Measurements from ENCODE around the gene CNTNAP5. TPM values are rescaled to one million over a fixed set of nuclear protein-coding genes. Genes with fewer than 3 reads are reported as not detected.

Gene CNTNAP5
- total RNA-seq, 1 donor from 2014 or later: not detected

DNA sequence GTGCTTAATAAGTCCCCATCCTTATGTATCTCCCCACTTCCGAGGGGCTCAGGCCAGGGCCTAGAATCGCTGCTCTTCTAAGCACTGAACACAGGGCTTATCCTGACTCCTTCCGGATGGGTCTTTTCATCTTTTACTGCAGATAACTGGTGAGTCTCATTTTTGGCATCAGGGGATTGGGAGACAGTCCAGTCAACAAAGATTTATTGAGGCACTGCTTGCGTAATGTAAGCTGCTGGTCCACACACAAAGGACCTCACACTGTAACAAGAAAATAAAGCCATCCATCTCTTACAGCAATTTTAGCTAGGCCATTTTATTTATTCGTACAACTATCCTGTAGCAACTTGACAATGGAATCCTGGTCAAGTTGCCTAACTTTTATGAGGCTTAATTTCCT lies 600.5 kb downstream of the CNTNAP5 start:
- no peak for TF ChIP-seq CTCF (IDR thresholded peaks at IDR 0.05; ENCODE audit: insufficient read depth, low read length, severe bottlenecking)
- DNase-seq (ENCODE audit: low read depth) (no peak), FAIRE-seq (no peak)
- Histone ChIP-seq H3K27me3 (ENCODE audit: control insufficient read depth, insufficient read depth, low read length) (no peaks in the 10 kb centered on the region), H3K4me3 (ENCODE audit: low read depth, low read length) (no peak overlapping the region), H3K36me3 (ENCODE audit: control insufficient read depth, insufficient read depth, low read length) (no peaks in the 10 kb centered on the region)

- FAIRE-seq (no peak), DNase-seq (ENCODE audit: low read depth) (no peak)
- Histone ChIP-seq H3K4me3 (ENCODE audit: low read depth, low read length) (no peak overlapping the region), H3K27me3 (ENCODE audit: control insufficient read depth, insufficient read depth, low read length) (no peaks in the 10 kb centered on the region), H3K36me3 (ENCODE audit: control insufficient read depth, insufficient read depth, low read length) (no peaks in the 10 kb centered on the region)
- TF ChIP-seq CTCF (IDR thresholded peaks at IDR 0.05; ENCODE audit: insufficient read depth, low read length, severe bottlenecking): no peak
Observed at GRCh38 chr2:124626993-124627392, 601.9 kb downstream of the CNTNAP5 start.

DNA sequence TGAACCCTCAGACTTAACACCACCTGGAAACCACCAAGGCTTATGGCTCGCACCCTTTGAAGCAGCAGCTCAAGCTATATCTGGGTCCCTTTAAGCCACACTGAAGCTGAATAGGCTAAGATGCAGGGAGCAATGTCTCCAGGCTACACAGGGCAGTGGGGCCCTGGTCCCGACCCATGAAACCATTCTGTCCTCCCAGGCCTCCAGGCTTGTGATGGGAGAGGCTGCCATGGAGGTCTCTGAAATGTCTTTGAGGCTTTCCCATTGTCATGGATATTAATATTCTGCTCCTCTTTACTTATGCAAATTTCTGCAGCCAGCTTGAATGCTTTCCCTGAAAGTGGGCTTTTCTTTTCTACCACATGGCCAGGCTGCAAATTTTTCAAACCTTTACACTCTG lies 608.7 kb downstream of the CNTNAP5 start:
- FAIRE-seq: no peak
- no peak for TF ChIP-seq CTCF (IDR thresholded peaks at IDR 0.05; ENCODE audit: insufficient read depth, low read length, severe bottlenecking)
- no peaks in the 10 kb centered on the region for H3K36me3 ChIP-seq (ENCODE audit: control insufficient read depth, insufficient read depth, low read length)
- no peak overlapping the region for H3K4me3 ChIP-seq (ENCODE audit: low read depth, low read length)
- no peaks in the 10 kb centered on the region for H3K27me3 ChIP-seq (ENCODE audit: control insufficient read depth, insufficient read depth, low read length)
- no peak for DNase-seq (ENCODE audit: low read depth)

- FAIRE-seq (no peak), DNase-seq (ENCODE audit: low read depth) (no peak)
- H3K27me3 ChIP-seq (ENCODE audit: control insufficient read depth, insufficient read depth, low read length): no peaks in the 10 kb centered on the region
- no peak overlapping the region for H3K4me3 ChIP-seq (ENCODE audit: low read depth, low read length)
- TF ChIP-seq CTCF (IDR thresholded peaks at IDR 0.05; ENCODE audit: insufficient read depth, low read length, severe bottlenecking): no peak
- H3K36me3 ChIP-seq (ENCODE audit: control insufficient read depth, insufficient read depth, low read length): no peaks in the 10 kb centered on the region
Observed at GRCh38 chr2:124639524-124639923, 614.4 kb downstream of the CNTNAP5 start.

DNA sequence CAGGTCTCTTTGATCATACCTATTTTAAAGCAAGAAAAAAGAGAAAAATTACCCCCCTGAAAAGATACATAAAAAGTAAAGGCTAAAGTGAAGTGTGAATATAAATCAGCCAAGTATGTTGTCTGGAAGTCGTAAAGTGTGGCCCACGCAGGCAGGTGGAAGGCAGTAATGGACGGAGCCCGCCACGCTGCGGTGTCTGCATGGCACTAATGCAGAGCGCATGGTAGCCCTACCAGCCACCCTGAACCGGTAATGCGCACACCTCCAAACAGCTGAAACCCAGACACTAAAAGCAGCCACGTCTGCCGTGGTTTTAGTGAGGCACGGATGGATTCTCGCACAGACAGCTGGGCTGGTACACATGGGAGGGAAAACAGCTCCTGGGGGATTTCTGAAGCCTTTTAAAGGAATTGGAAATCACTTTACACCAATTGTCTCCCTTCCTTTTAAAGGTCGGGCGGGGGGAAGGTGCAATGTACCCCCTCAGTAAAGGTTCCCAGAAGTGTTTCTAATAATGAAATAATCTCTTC lies 615.2 kb downstream of the CNTNAP5 start:
- Histone ChIP-seq H3K4me3 (ENCODE audit: low read depth, low read length) (no peak overlapping the region), H3K27me3 (ENCODE audit: control insufficient read depth, insufficient read depth, low read length) (no peaks in the 10 kb centered on the region), H3K36me3 (ENCODE audit: control insufficient read depth, insufficient read depth, low read length) (no peaks in the 10 kb centered on the region)
- FAIRE-seq: no peak
- no peak for DNase-seq (ENCODE audit: low read depth)
- no peak for TF ChIP-seq CTCF (IDR thresholded peaks at IDR 0.05; ENCODE audit: insufficient read depth, low read length, severe bottlenecking)

- H3K4me3 ChIP-seq (ENCODE audit: low read depth, low read length): no peak overlapping the region
- no peak for FAIRE-seq
- DNase-seq (ENCODE audit: low read depth): no peak
- no peak for TF ChIP-seq CTCF (IDR thresholded peaks at IDR 0.05; ENCODE audit: insufficient read depth, low read length, severe bottlenecking)
- H3K36me3 ChIP-seq (ENCODE audit: control insufficient read depth, insufficient read depth, low read length): no peaks in the 10 kb centered on the region
- no peaks in the 10 kb centered on the region for H3K27me3 ChIP-seq (ENCODE audit: control insufficient read depth, insufficient read depth, low read length)
Observed at GRCh38 chr2:124646166-124646815, 621.2 kb downstream of the CNTNAP5 start.

Data from bronchial epithelial cell (primary cell).